ENCODE data around the gene COL4A6.

The COL4A6 gene

GRCh38 chrX:108216405-108216804 lies 221.8 kb downstream of the COL4A6 start:
- no peak for DNase-seq

GRCh38 chrX:108211301-108211700 lies 226.9 kb downstream of the COL4A6 start:
- DNase-seq = no peak

- DNase-seq = no peak
Measured at GRCh38 chrX:108209006-108209554, 229.1 kb downstream of the COL4A6 start.

- DNase-seq = no peak
Measured at GRCh38 chrX:108203540-108203939, 234.7 kb downstream of the COL4A6 start.

- peak; percentile 30 for DNase-seq
Measured at GRCh38 chrX:108199691-108200090, 238.5 kb downstream of the COL4A6 start.

GRCh38 chrX:108199041-108199440 lies 239.2 kb downstream of the COL4A6 start:
- DNase-seq = no peak

GRCh38 chrX:108198420-108198819 lies 239.8 kb downstream of the COL4A6 start:
- no peak for DNase-seq

- DNase-seq = peak; percentile 82
Measured at GRCh38 chrX:108186811-108187210, 251.4 kb downstream of the COL4A6 start.

- no peak for DNase-seq
Measured at GRCh38 chrX:108178143-108178498, 260.1 kb downstream of the COL4A6 start.

GRCh38 chrX:108177351-108178142 lies 260.7 kb downstream of the COL4A6 start:
- DNase-seq = no peak

- no peak for DNase-seq
Measured at GRCh38 chrX:108173874-108174273, 264.3 kb downstream of the COL4A6 start.

- no peak for DNase-seq
Measured at GRCh38 chrX:108171671-108172070, 266.6 kb downstream of the COL4A6 start.

GRCh38 chrX:108169768-108170167 lies 268.5 kb downstream of the COL4A6 start:
- no peak for DNase-seq

GRCh38 chrX:108168961-108169740 lies 269.1 kb downstream of the COL4A6 start:
- no peak for DNase-seq

GRCh38 chrX:108167211-108167872 lies 270.9 kb downstream of the COL4A6 start:
- peak; percentile 64 for DNase-seq

GRCh38 chrX:108165383-108166111 lies 272.7 kb downstream of the COL4A6 start:
- DNase-seq = peak; percentile 37

- no peak for DNase-seq
Measured at GRCh38 chrX:108163333-108164082, 274.7 kb downstream of the COL4A6 start.

GRCh38 chrX:108162265-108162664 lies 276.0 kb downstream of the COL4A6 start:
- DNase-seq = no peak

- no peak for DNase-seq
Measured at GRCh38 chrX:108160309-108160708, 277.9 kb downstream of the COL4A6 start.

- no peak for DNase-seq
Measured at GRCh38 chrX:108159028-108159670, 279.1 kb downstream of the COL4A6 start.

- no peak for DNase-seq
Measured at GRCh38 chrX:108157628-108158027, 280.6 kb downstream of the COL4A6 start.
